Measurements from ENCODE around the gene DESI2.

GRCh38 chr1:244640917-244641316 lies 12.0 kb upstream of the DESI2 start:
- TF ChIP-seq, protein P1, sequence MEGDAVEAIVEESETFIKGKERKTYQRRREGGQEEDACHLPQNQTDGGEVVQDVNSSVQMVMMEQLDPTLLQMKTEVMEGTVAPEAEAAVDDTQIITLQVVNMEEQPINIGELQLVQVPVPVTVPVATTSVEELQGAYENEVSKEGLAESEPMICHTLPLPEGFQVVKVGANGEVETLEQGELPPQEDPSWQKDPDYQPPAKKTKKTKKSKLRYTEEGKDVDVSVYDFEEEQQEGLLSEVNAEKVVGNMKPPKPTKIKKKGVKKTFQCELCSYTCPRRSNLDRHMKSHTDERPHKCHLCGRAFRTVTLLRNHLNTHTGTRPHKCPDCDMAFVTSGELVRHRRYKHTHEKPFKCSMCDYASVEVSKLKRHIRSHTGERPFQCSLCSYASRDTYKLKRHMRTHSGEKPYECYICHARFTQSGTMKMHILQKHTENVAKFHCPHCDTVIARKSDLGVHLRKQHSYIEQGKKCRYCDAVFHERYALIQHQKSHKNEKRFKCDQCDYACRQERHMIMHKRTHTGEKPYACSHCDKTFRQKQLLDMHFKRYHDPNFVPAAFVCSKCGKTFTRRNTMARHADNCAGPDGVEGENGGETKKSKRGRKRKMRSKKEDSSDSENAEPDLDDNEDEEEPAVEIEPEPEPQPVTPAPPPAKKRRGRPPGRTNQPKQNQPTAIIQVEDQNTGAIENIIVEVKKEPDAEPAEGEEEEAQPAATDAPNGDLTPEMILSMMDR (IDR thresholded peaks at IDR 0.05; ENCODE audit: insufficient read depth, low read length, poor library complexity, severe bottlenecking) = no peak
- TF ChIP-seq EZH2phosphoT487 (conservative IDR thresholded peaks at IDR 0.05; ENCODE audit: low read length) = no peak

Measured in SU-DHL-6 (cell line).